ENCODE results near the gene CX3CL1.

DNA sequence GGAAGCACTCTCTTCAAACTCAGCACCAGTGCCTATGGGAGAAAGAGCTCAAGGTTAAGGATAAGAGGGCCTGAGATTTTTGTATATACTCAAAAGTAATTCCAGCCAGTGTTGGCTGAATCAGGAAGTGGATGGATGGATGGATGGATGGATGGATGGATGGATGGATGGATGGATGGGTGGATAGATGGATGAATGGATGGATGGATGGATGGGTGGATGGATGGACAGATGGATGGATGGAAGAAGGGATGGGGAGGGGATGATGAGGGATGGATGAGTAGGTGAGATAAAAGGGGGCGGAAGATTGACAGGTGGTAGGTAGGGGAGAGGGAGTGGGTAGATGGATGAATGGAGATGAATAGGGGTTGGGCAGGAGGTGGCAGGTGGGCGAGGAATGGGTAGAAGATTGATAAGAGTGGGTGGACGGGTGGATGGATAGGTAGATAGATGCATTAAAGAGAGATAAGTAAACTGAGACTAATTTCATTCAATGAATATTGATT, 4.1 kb downstream of the CX3CL1 start:
- TF ChIP-seq POLR2A (IDR thresholded peaks at IDR 0.05; ENCODE audit: low read depth, low read length) (no peak), POLR2AphosphoS5 (IDR thresholded peaks at IDR 0.05; ENCODE audit: insufficient read depth, low read depth, low read length) (no peak), JUN (IDR thresholded peaks at IDR 0.05; ENCODE audit: borderline replicate concordance, insufficient read depth, insufficient read length, low read depth) (no peak), MYC (IDR thresholded peaks at IDR 0.05; ENCODE audit: low read depth, low read length) (no peak), EZH2 (IDR thresholded peaks at IDR 0.05; ENCODE audit: borderline replicate concordance, low read depth, low read length, severe bottlenecking) (no peak)
- TF ChIP-seq, protein P1, sequence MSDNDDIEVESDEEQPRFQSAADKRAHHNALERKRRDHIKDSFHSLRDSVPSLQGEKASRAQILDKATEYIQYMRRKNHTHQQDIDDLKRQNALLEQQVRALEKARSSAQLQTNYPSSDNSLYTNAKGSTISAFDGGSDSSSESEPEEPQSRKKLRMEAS (IDR thresholded peaks at IDR 0.05; ENCODE audit: insufficient read depth, insufficient read length) = no peak
- TF ChIP-seq, protein P2, sequence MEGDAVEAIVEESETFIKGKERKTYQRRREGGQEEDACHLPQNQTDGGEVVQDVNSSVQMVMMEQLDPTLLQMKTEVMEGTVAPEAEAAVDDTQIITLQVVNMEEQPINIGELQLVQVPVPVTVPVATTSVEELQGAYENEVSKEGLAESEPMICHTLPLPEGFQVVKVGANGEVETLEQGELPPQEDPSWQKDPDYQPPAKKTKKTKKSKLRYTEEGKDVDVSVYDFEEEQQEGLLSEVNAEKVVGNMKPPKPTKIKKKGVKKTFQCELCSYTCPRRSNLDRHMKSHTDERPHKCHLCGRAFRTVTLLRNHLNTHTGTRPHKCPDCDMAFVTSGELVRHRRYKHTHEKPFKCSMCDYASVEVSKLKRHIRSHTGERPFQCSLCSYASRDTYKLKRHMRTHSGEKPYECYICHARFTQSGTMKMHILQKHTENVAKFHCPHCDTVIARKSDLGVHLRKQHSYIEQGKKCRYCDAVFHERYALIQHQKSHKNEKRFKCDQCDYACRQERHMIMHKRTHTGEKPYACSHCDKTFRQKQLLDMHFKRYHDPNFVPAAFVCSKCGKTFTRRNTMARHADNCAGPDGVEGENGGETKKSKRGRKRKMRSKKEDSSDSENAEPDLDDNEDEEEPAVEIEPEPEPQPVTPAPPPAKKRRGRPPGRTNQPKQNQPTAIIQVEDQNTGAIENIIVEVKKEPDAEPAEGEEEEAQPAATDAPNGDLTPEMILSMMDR (IDR thresholded peaks at IDR 0.05; ENCODE audit: extremely low read depth in 1 of 2, insufficient read depth in 1 of 2, low read depth in 1 of 2, low read length in 2 of 2) = no peak

All from endothelial cell of umbilical vein (primary cell).